ENCODE data around the gene ANK3.

The ANK3 gene

GRCh38 chr10:60389413-60390025, at the start of gene ANK3:
TSS of gene ANK3 (minus strand) at chr10:60389875. CDS start at chr10:60389538, 337 bp downstream.
- no peak for DNase-seq

- DNase-seq, result no peak
These were observed 44.9 kb upstream of the ANK3 start for GRCh38 chr10:60434418-60435046.

- DNase-seq, result no peak
These were observed 44.0 kb upstream of the ANK3 start for GRCh38 chr10:60433684-60434083.

GRCh38 chr10:60430836-60431597, 41.3 kb upstream of the ANK3 start:
- no peak for DNase-seq

GRCh38 chr10:60430017-60430416, 40.3 kb upstream of the ANK3 start:
- no peak for DNase-seq

- no peak for DNase-seq
These were observed 39.6 kb upstream of the ANK3 start for GRCh38 chr10:60429084-60429849.

- DNase-seq, result no peak
These were observed 38.7 kb upstream of the ANK3 start for GRCh38 chr10:60428387-60428737.

- DNase-seq, result no peak
These were observed 38.2 kb upstream of the ANK3 start for GRCh38 chr10:60427709-60428386.

GRCh38 chr10:60427148-60427547, 37.5 kb upstream of the ANK3 start:
- DNase-seq, result no peak

GRCh38 chr10:60426425-60426824, 36.8 kb upstream of the ANK3 start:
- DNase-seq, result no peak

- no peak for DNase-seq
These were observed 35.9 kb upstream of the ANK3 start for GRCh38 chr10:60425392-60426110.

- DNase-seq, result no peak
These were observed 35.3 kb upstream of the ANK3 start for GRCh38 chr10:60424971-60425370.

- DNase-seq, result no peak
These were observed 34.2 kb upstream of the ANK3 start for GRCh38 chr10:60423920-60424319.

- no peak for DNase-seq
These were observed 33.1 kb upstream of the ANK3 start for GRCh38 chr10:60422809-60423208.

- DNase-seq, result no peak
These were observed 31.6 kb upstream of the ANK3 start for GRCh38 chr10:60420991-60421894.

- DNase-seq, result no peak
These were observed 29.6 kb upstream of the ANK3 start for GRCh38 chr10:60419249-60419648.

GRCh38 chr10:60417901-60418300, 28.2 kb upstream of the ANK3 start:
- DNase-seq, result no peak

GRCh38 chr10:60417024-60417423, 27.3 kb upstream of the ANK3 start:
- DNase-seq, result no peak

- DNase-seq, result no peak
These were observed 25.4 kb upstream of the ANK3 start for GRCh38 chr10:60414877-60415585.

GRCh38 chr10:60414111-60414510, 24.4 kb upstream of the ANK3 start:
- DNase-seq, result no peak
